Measurements from ENCODE around the gene SPANXN4.

SPANXN4 gene, protein sequence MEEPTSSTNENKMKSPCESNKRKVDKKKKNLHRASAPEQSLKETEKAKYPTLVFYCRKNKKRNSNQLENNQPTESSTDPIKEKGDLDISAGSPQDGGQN

DNA sequence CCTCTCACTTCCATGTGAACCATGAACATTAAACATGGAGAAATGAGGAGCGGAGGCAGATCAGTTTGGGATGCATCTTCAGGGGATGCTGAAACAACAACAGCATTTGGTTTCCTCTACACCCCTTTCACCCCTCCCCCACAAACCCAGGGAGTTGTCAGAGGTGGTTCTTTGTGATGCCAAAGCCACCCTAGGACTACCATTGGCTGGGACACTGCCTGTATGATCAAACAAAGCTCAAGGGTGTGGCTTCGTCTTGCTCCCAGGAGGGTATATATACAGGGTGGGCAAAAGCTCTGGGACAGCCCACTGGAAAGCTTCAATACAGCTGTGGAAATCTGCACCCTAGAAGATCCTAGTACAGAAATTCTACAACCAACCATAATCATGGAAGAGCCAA lies at the start of gene SPANXN4:
SPANXN4 (plus strand) TSS at position 301 of the 400 bp plus-strand sequence; CDS start at position 388, 87 bp downstream.
- DNase-seq (ENCODE audit: low spot score): no peak

DNA sequence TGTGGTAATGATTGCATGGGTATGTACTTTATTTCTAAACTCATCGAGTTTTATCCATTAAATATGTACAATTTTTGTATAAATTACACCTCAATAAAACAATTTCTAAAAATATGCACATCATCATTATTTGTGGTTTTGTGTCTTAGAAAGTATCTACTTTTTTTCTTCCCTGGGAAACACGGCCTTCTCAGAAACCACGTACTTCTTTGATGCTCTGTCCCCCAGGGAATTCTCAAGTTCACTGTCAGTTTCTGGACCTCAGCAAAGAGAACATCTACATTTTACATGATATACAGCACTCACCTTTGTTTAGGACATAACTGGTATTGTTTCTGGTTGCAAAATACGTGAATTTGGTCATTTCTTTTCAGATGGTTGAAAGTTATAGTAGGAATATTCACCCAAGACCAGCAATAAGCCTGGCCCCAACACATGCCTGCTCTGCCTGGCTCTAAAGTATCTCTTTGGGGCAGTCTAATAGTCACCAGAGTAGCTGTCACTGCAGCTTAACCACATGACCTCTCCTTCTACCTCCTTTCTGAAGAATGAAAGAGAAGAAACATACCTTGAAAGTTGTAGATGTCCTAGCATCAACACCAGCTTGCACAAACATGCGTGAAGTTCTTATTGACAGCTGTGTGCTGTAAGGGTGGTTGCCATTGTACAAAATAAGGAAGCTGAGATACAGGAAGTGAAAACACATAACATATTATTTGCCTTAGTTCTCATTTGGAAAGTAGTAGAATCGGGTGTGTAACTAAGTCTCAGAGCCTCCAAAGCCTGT lies 48.4 kb upstream of the SPANXN4 start:
- no peak for DNase-seq (ENCODE audit: low spot score)

DNA sequence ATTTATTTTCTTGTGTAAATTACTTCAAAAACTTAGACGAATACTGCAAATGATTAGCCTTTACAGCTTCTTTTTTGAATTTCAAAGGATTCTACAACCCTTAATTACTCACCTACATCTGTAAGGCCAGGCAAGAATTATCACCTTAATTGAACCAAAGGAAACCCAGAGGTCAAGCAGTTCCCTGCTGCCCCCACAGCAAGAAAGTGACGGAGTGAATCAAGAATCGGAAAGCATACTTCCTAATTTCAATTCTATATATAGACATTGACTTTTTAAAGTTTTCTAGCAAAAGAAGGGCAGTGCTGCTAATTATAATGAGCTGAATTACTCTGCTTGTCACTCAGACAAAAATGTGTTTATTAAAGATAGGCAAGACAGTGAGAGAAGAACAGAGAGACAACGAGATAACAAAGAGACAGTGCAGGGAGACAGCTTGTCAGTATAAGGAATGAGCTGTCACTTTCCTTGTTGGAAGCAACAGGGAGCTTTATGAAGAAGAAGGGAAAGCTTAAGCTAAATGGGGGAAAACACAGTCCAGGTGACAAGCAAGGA lies 47.5 kb upstream of the SPANXN4 start:
- no peak for DNase-seq (ENCODE audit: low spot score)

DNA sequence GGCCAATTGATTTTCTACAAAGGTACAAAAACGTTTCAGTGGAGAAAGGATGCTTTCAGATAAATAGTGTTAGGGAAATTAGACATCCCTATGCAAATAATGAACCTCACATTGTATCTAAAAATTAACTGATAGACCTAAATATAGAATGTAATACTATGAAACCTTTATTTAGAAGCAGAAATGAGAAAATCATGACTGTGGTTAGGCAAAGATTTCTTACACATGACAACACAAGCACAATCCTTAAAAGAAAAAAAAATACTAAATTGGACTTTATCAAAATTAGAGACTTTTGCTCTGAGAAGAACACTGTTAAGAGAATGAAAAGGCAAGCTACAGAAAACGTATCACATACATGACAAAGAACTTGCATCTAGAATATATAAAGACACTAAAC lies 43.0 kb upstream of the SPANXN4 start:
- no peak for DNase-seq (ENCODE audit: low spot score)

DNA sequence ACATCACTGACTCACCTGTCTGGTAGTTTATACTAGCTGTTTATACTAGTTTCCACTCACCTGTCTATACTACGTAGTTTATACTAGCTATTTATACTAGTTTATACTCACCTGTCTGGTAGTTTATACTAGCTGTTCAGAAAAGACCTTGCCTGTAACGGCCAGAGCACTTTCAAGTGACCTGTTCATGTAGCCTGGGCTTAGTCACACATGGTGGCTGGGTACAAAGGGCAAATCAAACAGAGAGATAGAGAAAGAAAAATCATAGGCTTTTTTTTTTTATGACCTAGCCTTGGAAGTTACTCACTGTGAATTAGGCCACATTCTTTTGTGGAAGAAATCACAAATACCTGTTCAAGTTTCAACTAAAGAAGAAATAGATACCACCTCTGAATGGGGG lies 30.7 kb upstream of the SPANXN4 start:
- no peak for DNase-seq (ENCODE audit: low spot score)

DNA sequence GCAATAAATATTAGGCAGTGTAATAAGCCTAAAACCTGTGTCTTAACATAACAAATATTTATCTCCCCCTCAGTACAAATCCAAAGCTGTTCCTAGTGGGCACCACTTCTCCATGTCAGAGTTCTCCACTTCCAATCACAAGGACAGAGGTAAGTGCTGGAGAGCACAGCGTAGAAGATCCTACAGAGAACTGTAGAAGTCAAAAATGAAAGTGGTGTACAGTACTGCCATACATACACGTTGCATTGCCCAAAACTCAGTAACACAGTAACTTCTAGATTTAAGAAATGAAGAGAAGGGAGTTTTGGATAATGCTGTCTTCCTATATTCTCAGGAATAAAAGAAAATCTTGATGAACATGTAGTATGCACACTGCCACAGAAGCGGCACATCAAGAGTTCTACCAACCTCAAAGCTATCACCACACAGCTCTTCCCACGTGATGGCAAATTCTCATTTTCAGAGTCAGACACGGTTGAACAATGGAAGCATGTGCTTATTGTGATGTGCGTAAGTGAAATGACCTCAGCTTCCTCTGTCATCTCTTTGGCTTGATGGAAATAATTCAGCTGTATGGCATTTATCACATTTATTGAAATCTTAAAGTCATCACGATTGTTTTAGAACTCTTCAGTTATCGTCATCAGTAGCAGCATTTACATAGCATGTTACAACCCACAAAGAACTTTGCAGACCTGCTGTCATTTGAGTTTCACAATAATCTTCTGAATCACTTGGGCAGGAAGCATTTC lies 27.1 kb upstream of the SPANXN4 start:
- no peak for DNase-seq (ENCODE audit: low spot score)

DNA sequence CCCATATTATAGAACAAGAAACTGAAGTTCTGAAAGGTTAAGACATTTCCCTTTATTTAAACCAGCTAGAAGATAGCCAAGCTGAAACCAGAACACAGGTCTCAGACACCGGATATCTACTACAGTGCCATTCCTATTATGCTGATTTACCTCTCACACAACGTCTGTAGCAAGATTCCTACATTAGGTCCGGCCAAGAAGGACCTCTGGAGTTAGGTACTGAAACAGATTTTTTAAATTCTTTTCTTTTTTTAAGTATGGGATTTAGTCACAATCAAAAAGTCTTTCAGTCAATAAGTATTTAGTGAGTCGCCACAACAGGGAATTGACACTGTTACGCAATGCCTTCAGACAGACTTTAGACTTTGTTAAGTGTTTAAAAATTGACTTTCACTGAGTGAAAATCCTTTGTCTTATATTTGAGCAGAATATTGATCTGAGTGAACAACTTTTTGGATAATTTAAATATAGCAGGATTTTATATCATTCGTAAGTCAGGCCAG lies 26.5 kb upstream of the SPANXN4 start:
- DNase-seq (ENCODE audit: low spot score): no peak

DNA sequence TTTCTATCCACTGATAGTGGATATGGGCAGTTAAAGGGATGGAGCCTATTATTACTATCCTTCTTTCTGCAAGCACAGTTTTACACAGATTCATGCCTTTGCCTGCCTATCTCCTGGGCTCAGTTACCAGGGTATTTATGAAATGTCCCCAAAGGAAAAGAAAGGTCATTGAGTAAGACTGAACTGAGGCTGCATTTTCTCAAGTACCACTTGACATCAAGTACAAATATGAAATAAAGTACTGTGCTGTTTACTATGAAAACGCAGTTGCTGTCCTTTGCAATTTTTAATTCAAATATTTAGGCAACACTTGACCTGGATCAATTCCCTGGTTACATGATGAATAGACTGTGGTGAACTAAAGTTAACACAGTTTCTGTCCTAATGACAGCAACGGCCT lies 23.5 kb upstream of the SPANXN4 start:
- no peak for DNase-seq (ENCODE audit: low spot score)

DNA sequence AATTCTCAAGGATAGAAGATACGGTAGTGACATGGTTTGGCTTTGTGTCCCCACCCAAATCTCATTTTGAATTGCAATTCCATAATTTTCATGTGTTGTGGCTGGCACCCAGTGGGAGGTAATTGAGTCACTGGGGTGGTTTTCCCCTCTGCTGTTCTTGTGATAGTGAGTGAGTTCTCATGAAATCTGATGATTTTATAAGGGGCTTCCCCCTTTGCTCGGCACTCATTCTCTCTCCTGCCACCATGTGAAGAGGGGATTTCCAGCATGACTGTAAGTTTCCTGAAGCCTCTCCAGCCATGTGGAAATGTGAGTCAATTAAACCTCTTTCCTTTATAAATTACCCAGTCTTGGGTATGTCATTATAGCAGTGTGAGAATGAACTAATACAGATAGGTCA lies 8.5 kb upstream of the SPANXN4 start:
- no peak for DNase-seq (ENCODE audit: low spot score)

DNA sequence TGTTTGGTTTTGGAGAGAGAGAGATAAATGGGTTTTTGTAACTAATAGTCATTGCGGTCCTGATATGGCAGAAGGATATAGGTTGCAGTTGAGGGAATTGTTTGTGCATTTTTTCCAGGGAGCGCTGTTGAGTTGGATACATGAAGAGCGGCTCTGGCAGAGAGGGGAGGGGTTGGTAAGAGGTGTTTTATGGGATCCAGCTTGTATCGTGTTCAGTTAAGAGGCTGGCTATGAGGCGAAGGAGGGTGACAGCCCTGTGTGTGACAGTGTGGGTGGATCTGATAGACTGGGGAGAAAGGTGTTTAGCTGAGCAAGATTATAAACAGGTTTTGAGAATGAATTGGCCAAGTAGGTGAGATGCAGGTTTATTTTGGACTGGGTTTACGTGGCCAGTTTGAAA lies 1.5 kb downstream of the SPANXN4 start:
- DNase-seq (ENCODE audit: low spot score): no peak

DNA sequence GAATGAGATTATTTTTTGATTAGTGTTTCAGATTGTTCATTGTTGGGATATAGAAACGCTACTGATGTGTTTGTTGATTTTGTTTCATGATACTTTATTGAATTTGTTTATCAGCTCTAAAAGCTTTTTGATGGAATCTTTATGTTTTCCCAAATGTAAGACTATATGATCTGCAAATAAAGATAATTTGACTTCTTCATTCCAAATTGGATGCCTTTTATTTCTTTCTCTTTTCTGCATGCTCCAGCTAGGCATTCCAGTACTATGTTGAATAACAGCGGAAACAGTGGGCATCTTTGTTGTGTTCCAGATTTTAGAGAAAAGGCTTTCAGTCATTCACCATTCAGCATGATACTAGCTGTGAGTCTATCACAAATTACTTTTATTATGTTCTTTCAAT lies 21.8 kb downstream of the SPANXN4 start:
- no peak for DNase-seq (ENCODE audit: low spot score)

DNA sequence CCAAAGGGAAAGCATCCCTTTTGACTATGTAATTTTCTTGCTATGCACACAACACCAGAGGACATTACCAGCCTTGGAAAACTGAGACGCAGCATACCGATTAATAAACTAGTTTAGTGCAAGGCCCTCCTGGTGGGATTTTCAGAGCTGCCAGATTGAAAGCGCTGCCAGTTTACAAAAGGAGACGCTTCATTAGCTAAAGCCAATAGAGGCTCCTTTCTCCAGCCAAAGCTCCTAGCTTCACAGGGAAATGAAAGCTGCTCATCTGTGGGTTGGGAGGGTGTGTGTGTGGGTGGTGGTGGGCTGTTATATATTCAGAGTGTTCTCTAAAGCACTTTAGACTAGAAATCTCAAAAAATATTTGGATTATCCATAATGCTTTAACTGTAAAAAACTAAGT lies 32.4 kb downstream of the SPANXN4 start:
- no peak for DNase-seq (ENCODE audit: low spot score)

DNA sequence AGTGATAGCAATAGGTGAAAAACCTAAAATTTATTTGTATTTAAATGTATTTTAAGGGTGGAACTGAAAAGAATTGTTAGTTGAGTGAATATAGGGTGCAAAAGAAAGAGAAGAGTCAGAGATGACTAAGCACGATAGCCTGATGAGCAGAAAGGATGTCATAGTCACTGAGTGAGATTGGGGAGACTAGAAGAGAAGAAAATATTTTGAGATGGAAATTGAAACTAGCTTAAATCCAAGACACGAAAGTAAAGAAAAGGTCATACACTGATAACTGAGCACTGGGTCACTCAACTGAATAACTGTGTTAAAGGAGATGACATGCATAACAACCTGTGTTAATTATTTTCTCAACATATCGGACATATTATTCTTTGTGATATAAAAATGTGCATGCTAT lies 55.5 kb downstream of the SPANXN4 start:
- no peak for DNase-seq (ENCODE audit: low spot score)

DNA sequence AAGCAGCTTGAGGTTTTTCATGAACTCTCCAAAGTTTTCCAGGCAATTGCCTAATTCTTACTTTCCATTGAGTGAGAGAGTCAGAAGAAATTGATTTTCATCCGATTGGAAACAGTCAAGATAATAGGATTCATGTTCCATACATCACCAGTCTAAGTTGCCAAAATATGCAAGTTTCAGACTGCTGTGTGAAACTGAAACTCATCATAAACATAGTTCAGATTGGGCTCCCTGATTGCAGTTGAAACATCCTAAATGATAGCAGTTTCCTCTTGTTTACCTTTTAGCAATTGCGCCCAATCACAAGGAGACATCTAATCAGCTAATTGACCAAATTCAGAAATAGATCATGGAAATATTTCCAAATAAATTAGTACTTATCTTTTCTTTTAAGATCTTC lies 56.8 kb downstream of the SPANXN4 start:
- no peak for DNase-seq (ENCODE audit: low spot score)
